SU-DHL-6 (cell line): ENCODE results near the gene FHOD1.

Source experiments
- EZH2phosphoT487 ChIP-seq: fragments of 200-600 bp; sonication (generic), shearing (Covaris generic); conservative IDR thresholded peaks from 2 replicates; pipeline ENCODE4 v1.6.1; 2018; ENCODE audit warnings: mild to moderate bottlenecking, antibody characterized with exemption, low read length, moderate library complexity, mixed read lengths
- TF ChIP-seq, protein P1 (sequence below): fragments of 200-600 bp; sonication (generic); IDR thresholded peaks from one replicate; pipeline ENCODE4 v1.5.1; 2017; ENCODE audit warnings: antibody characterized with exemption, mild to moderate bottlenecking, low read length, moderate library complexity; ENCODE audit not compliant: insufficient read depth, poor library complexity, severe bottlenecking

DNA sequence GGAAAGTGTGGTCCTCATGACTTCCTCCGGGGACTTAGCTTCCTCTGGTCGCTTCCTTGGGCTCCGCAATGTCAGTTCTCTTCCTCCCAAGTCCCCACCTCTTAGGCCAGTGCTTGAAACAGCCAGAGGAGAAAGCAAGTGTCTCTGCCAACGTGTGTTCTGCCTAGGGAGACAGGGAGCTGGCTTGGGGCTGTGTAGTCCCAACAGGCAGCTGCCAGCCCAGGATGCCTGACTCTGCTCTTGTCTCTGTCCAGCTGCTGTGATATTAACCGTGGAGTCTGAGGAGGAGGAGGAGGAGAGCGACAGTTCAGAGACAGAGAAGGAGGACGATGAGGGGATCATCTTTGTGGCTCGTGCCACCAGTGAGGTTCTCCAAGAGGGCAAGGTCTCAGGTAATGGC, 18.6 kb upstream of the FHOD1 start:
- TF ChIP-seq, protein P1, sequence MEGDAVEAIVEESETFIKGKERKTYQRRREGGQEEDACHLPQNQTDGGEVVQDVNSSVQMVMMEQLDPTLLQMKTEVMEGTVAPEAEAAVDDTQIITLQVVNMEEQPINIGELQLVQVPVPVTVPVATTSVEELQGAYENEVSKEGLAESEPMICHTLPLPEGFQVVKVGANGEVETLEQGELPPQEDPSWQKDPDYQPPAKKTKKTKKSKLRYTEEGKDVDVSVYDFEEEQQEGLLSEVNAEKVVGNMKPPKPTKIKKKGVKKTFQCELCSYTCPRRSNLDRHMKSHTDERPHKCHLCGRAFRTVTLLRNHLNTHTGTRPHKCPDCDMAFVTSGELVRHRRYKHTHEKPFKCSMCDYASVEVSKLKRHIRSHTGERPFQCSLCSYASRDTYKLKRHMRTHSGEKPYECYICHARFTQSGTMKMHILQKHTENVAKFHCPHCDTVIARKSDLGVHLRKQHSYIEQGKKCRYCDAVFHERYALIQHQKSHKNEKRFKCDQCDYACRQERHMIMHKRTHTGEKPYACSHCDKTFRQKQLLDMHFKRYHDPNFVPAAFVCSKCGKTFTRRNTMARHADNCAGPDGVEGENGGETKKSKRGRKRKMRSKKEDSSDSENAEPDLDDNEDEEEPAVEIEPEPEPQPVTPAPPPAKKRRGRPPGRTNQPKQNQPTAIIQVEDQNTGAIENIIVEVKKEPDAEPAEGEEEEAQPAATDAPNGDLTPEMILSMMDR: no peak
- TF ChIP-seq EZH2phosphoT487: no peak
